ENCODE data around the gene SCPEP1. TPM values are rescaled to one million over a fixed set of nuclear protein-coding genes. Genes with fewer than 3 reads are reported as not detected.

Gene SCPEP1
- polyA plus RNA-seq, 1 donor from 2014 or later = 2.6 TPM

DNA sequence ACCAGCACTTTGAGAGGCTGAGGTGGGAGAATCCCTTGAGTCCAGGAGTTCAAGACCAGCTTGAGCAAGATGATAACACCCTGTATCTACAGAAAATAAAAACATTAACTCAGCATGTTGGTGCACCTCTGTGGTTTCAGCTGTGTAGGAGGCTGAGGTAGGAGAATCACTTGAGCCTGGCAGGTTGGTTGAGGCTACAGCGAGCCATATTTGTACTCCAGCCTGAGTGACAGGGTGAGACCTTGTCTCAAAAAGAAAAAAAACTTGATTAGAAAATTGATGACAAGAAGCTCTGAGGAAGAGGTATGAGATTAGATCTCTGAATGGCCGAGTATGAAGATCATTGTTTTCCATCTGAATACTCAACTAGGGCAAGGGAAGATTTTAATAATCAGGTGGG is 31.0 kb downstream of the SCPEP1 start:
- Histone ChIP-seq H3K4me2 (ENCODE audit: low read length) (no peak overlapping the region), H3K36me3 (ENCODE audit: insufficient read depth, low read length) (no peaks in the 10 kb centered on the region), H3K79me2 (replicated peaks; ENCODE audit: insufficient read depth, low read length) (no peaks in the 10 kb centered on the region), H3K9ac (ENCODE audit: low read length) (no peak overlapping the region), H3K27me3 (ENCODE audit: insufficient read depth, low read depth, low read length) (no peaks in the 10 kb centered on the region), H3K4me3 (ENCODE audit: low read length) (no peak overlapping the region), H3K9me3 (ENCODE audit: low read length) (no peaks in the 10 kb centered on the region), H3F3A (ENCODE audit: insufficient read depth, low read length, poor library complexity, severe bottlenecking) (no peaks in the 10 kb centered on the region), H3K27ac (ENCODE audit: low read length) (no peak overlapping the region), H4K20me1 (ENCODE audit: insufficient read depth) (no peaks in the 10 kb centered on the region), H3K9me2 (ENCODE audit: insufficient read depth, low read length) (no peaks in the 10 kb centered on the region), H2AFZ (ENCODE audit: low read depth, low read length) (no peak overlapping the region)
- no peak for TF ChIP-seq POLR2AphosphoS5 (IDR thresholded peaks at IDR 0.05)

DNA sequence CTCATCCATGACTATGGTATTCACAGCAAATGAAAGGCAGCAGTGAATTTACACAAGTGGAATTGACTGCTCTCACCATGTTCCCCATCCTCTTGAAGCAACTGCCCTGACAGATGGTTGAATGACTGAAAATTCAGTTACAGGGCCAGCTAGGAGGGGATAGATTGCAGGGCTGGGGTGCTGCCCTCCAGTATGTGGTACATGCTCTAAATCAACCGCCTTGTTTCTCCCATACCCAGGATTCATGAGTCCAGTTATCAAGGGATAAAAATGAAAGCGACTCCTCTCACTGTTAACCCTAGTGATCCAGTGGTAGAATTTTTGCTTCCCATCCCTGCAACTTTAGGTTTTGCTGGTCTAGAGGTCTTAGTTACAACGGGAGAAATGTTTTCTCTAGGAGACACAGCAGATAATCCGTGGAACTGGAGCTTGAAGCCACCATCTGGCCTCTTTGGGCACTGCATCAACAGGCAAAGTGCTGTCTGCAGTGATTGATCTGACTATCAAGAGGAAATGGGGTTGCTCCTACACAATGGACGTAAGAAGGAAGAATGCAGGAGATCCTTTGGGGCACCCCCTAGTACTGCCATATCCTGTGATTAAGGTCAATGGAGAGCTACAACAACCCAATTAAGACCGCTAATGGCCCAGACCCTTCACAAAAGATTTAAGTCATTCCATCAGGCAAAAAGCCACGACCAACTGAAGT is 32.0 kb downstream of the SCPEP1 start:
- no peaks in the 10 kb centered on the region for H3K27me3 ChIP-seq (ENCODE audit: insufficient read depth, low read depth, low read length)
- TF ChIP-seq POLR2AphosphoS5 (IDR thresholded peaks at IDR 0.05) (no peak), RAD21 (conservative IDR thresholded peaks at IDR 0.05) (peak; percentile 45), TAF1 (IDR thresholded peaks at IDR 0.05; ENCODE audit: low read depth) (no peak), MXI1 (conservative IDR thresholded peaks at IDR 0.05; ENCODE audit: poor library complexity, severe bottlenecking) (no peak), SMC3 (conservative IDR thresholded peaks at IDR 0.05; ENCODE audit: poor library complexity) (peak; percentile 34), EP300 (conservative IDR thresholded peaks at IDR 0.05; ENCODE audit: poor library complexity, severe bottlenecking) (no peak)
- TF ChIP-seq, protein P1, sequence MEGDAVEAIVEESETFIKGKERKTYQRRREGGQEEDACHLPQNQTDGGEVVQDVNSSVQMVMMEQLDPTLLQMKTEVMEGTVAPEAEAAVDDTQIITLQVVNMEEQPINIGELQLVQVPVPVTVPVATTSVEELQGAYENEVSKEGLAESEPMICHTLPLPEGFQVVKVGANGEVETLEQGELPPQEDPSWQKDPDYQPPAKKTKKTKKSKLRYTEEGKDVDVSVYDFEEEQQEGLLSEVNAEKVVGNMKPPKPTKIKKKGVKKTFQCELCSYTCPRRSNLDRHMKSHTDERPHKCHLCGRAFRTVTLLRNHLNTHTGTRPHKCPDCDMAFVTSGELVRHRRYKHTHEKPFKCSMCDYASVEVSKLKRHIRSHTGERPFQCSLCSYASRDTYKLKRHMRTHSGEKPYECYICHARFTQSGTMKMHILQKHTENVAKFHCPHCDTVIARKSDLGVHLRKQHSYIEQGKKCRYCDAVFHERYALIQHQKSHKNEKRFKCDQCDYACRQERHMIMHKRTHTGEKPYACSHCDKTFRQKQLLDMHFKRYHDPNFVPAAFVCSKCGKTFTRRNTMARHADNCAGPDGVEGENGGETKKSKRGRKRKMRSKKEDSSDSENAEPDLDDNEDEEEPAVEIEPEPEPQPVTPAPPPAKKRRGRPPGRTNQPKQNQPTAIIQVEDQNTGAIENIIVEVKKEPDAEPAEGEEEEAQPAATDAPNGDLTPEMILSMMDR (IDR thresholded peaks at IDR 0.05; ENCODE audit: poor library complexity, severe bottlenecking) = peak; percentile 63
- TF ChIP-seq, protein P2, sequence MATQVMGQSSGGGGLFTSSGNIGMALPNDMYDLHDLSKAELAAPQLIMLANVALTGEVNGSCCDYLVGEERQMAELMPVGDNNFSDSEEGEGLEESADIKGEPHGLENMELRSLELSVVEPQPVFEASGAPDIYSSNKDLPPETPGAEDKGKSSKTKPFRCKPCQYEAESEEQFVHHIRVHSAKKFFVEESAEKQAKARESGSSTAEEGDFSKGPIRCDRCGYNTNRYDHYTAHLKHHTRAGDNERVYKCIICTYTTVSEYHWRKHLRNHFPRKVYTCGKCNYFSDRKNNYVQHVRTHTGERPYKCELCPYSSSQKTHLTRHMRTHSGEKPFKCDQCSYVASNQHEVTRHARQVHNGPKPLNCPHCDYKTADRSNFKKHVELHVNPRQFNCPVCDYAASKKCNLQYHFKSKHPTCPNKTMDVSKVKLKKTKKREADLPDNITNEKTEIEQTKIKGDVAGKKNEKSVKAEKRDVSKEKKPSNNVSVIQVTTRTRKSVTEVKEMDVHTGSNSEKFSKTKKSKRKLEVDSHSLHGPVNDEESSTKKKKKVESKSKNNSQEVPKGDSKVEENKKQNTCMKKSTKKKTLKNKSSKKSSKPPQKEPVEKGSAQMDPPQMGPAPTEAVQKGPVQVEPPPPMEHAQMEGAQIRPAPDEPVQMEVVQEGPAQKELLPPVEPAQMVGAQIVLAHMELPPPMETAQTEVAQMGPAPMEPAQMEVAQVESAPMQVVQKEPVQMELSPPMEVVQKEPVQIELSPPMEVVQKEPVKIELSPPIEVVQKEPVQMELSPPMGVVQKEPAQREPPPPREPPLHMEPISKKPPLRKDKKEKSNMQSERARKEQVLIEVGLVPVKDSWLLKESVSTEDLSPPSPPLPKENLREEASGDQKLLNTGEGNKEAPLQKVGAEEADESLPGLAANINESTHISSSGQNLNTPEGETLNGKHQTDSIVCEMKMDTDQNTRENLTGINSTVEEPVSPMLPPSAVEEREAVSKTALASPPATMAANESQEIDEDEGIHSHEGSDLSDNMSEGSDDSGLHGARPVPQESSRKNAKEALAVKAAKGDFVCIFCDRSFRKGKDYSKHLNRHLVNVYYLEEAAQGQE (IDR thresholded peaks at IDR 0.05; ENCODE audit: borderline replicate concordance) = no peak
- H3K4me2 ChIP-seq (ENCODE audit: low read length) = no peak overlapping the region
- H3K9me2 ChIP-seq (ENCODE audit: insufficient read depth, low read length) = no peaks in the 10 kb centered on the region
- no peaks in the 10 kb centered on the region for H4K20me1 ChIP-seq (ENCODE audit: insufficient read depth)
- no peak overlapping the region for H3K27ac ChIP-seq (ENCODE audit: low read length)
- H3K9ac ChIP-seq (ENCODE audit: low read length) = no peak overlapping the region
- H3K4me3 ChIP-seq (ENCODE audit: low read length) = no peak overlapping the region
- no peaks in the 10 kb centered on the region for H3F3A ChIP-seq (ENCODE audit: insufficient read depth, low read length, poor library complexity, severe bottlenecking)
- H3K36me3 ChIP-seq (ENCODE audit: insufficient read depth, low read length) = no peaks in the 10 kb centered on the region
- H3K79me2 ChIP-seq (replicated peaks; ENCODE audit: insufficient read depth, low read length) = no peaks in the 10 kb centered on the region
- H3K9me3 ChIP-seq (ENCODE audit: low read length) = no peaks in the 10 kb centered on the region
- no peak overlapping the region for H2AFZ ChIP-seq (ENCODE audit: low read depth, low read length)

DNA sequence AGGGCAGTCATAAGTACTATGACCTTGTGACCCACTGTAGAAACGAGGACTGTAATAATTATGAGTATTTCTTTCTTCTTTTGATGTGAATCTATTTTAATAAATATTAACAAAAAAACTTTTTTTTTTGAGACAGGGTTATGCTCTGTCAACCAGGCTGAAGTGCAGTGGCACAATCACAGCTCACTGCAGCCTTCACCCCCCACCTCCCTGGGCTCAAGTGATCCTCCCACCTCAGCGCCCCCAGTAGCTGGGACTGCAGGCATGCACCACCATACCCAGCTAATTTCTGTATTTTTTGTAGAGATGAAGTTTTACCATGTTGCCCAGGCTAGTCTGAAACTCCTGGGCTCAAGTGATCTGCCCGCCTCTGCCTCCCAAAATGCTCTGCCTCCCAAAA is 32.6 kb downstream of the SCPEP1 start:
- no peaks in the 10 kb centered on the region for H3F3A ChIP-seq (ENCODE audit: insufficient read depth, low read length, poor library complexity, severe bottlenecking)
- H3K9ac ChIP-seq (ENCODE audit: low read length) = no peak overlapping the region
- H3K27me3 ChIP-seq (ENCODE audit: insufficient read depth, low read depth, low read length) = no peaks in the 10 kb centered on the region
- H3K4me3 ChIP-seq (ENCODE audit: low read length) = no peak overlapping the region
- no peak overlapping the region for H3K4me2 ChIP-seq (ENCODE audit: low read length)
- no peaks in the 10 kb centered on the region for H3K9me3 ChIP-seq (ENCODE audit: low read length)
- no peak overlapping the region for H2AFZ ChIP-seq (ENCODE audit: low read depth, low read length)
- H3K79me2 ChIP-seq (replicated peaks; ENCODE audit: insufficient read depth, low read length) = no peaks in the 10 kb centered on the region
- TF ChIP-seq POLR2AphosphoS5 (IDR thresholded peaks at IDR 0.05) (no peak), MXI1 (conservative IDR thresholded peaks at IDR 0.05; ENCODE audit: poor library complexity, severe bottlenecking) (no peak), RAD21 (conservative IDR thresholded peaks at IDR 0.05) (no peak), SMC3 (conservative IDR thresholded peaks at IDR 0.05; ENCODE audit: poor library complexity) (no peak), TAF1 (IDR thresholded peaks at IDR 0.05; ENCODE audit: low read depth) (no peak), EP300 (conservative IDR thresholded peaks at IDR 0.05; ENCODE audit: poor library complexity, severe bottlenecking) (no peak), EZH2 (IDR thresholded peaks at IDR 0.05; ENCODE audit: borderline replicate concordance, insufficient read depth, low read length, poor library complexity, severe bottlenecking) (no peak)
- TF ChIP-seq, protein P1 (IDR thresholded peaks at IDR 0.05; ENCODE audit: poor library complexity, severe bottlenecking) = no peak
- TF ChIP-seq, protein P2 (IDR thresholded peaks at IDR 0.05; ENCODE audit: borderline replicate concordance) = no peak
- H3K9me2 ChIP-seq (ENCODE audit: insufficient read depth, low read length) = no peaks in the 10 kb centered on the region
- no peak overlapping the region for H3K27ac ChIP-seq (ENCODE audit: low read length)
- no peaks in the 10 kb centered on the region for H4K20me1 ChIP-seq (ENCODE audit: insufficient read depth)
- H3K36me3 ChIP-seq (ENCODE audit: insufficient read depth, low read length) = no peaks in the 10 kb centered on the region
